ENCODE data around the gene DCUN1D4.

The DCUN1D4 gene

DNA sequence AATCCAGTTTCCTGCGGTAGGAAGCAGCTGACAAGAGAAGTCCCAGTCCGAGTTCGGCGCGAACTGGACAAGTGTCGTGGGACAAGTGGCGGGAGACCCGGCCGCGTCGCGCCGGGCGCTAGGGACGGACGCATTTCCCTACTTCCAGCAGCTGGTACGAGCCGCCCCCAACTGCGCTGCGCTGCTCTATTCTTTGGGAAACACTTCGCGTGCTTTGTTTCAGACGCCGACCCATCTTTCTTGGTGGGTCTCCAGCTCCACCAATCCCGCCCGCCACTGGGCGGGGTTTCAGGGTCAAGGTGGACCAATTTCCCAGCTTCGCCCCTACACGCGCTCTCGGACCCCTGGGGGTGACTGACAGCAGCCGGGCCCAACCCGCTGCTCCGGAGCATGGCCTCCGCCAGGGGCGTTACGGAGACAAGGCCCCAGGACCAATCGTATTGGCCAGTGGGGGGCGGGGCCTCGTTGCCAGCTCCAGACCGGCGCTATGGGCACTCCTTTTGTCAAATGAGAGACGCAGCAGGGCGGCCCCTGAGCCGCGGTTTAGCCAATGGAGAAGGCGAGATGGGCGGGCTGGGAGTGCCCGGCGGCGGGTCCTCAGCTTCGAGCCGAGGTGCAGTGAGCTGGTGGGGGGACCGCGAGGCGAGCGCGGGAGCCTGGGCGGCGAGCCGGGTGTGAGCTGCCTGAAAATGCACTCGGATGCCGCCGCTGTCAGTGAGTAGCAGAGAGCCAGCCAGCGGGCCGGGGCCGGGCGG lies at the start of gene DCUN1D4:
Gene DCUN1D4, plus strand, starts transcription at position 600 of the 755 bp plus-strand sequence. Its CDS starts 90 bp downstream, at position 690.
- peak; percentile 99 for DNase-seq (ENCODE audit: low spot score)

DNA sequence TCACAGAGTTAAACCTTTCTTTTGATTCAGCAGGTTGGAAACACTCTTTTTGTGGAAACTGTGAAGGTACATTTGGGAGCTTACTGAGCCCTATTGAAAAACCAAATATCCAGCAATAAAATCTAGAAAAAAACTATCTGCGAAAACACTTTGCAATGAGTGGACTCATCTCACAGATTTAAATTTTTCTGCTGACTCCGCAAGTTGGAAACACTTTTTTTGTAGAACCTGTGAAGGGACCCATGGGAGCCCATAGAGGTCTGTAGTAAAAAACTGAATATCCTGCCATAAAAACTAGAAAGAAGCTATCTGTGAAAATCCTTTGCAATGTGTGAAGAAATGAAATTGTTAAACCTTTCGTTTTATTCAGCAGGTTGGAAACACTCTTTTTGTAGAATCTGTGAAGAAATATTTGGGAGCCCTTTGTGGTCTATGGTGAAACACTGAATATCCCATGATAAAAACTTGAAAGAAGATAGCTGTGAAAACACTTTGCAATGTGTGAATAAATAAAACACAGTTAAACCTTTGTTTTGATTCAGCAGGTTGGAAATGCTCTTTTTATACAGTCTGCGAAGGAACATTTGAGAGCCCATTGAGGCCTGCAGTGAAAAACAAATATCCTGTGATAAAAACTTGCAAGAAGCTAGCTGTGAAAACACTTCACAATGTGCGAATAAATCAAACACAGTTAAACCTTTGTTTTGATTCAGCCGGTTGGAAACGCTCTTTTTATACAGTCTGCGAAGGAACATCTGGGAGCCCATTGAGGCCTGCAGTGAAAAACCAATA lies 22.3 kb upstream of the DCUN1D4 start:
- DNase-seq (ENCODE audit: low spot score) = no peak

DNA sequence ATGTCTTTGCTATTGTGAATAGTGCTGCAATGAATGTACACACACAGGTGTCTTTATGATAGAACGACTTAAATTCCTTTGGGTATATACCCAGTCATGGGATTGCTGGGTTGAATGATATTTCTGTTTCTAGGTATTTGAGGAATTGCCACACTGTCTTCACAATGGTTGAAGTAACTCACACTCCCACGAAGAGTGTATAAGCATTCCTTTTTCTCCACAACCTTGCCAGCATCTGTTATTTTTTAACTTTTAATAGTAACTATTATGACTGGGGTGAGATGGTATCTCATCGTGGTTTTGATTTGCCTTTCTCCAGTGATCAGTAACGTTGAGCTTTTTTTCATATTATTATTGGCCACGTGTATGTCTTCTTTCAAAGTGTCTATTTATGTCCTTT lies 17.6 kb upstream of the DCUN1D4 start:
- DNase-seq (ENCODE audit: low spot score) = no peak

DNA sequence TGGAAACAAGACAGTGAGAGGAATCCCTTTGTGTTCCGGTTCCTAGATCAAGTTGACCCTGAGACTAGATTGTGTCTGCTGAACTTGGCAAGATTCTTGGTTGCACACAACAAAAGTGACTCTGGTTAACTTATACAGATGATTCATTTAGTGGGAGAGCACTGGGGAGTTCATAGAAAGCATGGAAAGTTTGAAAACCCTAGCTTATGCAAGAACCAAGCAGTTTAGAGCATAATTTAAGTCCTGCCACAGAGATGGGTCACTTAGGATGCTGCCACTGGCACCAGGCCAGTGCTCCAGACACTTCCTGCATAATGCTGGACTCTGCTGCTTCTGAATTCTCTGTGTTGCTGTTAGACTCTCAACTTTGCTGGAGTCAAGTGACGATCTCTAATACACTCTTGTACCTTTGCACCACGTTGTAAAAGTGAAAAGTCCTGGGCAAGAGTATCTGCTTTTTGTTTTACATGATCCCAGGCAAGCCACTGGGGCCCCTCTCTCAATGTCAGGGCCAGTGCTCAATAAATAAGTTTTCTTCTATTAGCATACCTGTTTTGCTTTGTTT lies 12.7 kb upstream of the DCUN1D4 start:
- DNase-seq (ENCODE audit: low spot score) = no peak

DNA sequence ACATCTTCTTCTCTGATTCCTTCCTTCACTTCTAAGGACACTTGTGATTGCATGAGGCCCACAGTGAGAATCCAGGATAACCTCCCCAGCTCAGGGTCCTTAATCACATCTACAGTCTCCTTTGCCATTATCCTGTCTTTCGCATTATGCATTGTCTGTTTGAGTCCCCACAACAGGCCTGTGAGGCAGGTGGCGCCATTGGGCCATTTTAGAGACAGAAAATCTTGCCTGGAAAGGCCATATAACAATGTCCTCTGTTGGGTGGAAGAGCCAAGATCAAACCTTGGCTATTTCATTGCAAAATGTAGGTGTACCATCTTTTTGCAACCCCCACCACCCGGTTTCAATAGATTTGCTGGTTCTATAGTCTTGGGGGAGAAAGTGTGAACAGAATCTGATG lies 11.8 kb upstream of the DCUN1D4 start:
- peak; percentile 71 for DNase-seq (ENCODE audit: low spot score)

DNA sequence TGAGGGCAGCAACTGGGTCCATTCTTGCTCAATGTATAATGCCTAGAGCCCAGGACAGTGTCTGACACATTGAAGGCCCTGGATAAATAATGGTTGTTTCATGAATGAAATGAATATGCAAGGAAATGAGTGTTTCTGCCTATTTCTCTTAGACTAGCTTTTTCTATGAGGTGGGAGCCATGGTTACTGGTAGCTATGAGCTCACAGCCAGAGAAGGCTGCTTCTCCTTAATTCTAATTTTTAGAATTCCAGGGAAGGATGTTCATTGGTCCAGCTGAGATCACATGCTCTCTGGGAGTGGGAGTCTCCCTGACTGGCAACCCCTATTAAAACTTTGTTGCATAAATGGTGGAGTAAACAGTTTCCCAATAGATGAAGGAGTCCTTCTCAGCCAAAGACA lies 9.7 kb upstream of the DCUN1D4 start:
- no peak for DNase-seq (ENCODE audit: low spot score)

DNA sequence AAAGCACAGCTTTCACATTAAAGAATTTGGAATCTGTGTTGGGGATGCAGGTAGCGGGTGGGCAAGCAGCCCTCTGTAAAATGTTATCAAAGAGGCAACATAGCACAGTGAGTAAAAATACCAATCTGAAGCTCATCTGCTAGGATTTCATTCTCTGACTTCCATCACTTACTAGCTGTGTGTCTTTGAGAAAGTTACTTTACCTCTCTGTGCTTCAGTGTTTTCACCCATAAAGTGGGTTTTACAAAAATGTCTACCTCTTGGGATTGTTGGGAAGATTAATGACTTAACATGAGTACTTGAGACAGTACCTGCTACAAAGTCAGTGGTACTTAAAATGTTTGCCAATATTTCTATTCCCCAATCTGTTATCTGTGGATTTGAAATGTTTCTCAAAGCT lies 7.9 kb upstream of the DCUN1D4 start:
- no peak for DNase-seq (ENCODE audit: low spot score)

DNA sequence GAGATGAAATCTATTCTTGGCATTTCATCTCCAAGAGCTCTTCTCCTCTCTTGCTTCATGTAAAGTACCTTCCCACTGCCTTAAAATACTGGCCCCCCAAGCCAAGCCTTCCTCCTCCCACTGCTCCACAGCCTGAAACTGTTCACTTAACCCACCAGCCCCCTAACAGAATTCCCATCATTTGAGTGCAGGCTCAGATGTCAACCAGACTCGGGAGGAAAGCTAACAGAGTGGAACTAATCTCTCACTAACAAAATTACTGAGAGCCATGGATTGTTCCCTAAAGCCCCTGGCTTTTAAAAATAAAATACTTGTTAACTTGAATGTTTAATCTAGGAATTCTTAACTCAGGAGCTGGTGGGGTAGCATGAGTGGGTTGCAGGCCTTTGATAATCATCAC lies 7.1 kb upstream of the DCUN1D4 start:
- peak; percentile 49 for DNase-seq (ENCODE audit: low spot score)

DNA sequence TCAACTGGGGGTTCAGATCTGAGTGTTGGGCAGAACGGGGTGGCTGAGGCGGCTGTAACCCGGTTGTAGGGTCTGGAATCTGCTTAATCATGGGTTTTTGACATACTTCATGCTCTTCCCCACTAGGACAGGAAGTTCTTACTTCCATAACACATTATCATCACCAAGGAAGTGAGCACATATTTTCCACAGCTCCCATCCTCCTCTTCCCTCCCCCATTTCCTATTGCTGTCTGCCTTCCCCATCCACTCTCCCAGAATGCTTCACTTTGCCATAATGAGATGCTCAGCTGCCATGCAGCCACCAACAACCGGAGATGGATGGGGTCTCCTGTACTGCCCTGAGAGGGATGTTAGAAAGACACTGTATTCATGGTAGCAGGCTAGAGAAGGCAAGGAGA lies 6.4 kb upstream of the DCUN1D4 start:
- no peak for DNase-seq (ENCODE audit: low spot score)

DNA sequence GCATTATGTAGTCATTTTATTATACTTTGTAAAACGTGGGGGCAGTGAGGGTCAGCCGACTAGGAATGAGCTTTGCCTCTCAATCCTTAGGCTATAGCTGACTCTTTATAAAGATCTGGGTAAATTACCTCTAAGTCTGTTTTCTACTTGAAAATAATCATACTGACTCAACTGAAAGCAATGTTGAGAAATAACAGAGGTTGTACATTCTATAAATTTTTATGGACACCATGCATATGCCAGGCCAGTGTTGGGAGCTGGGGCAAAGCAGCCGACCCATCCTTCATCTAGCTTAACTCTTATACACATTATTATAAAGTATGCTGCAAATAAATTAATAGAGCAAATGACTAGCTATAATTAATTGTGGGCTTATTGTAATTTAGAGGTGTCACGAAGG lies 2.2 kb upstream of the DCUN1D4 start:
- no peak for DNase-seq (ENCODE audit: low spot score)

DNA sequence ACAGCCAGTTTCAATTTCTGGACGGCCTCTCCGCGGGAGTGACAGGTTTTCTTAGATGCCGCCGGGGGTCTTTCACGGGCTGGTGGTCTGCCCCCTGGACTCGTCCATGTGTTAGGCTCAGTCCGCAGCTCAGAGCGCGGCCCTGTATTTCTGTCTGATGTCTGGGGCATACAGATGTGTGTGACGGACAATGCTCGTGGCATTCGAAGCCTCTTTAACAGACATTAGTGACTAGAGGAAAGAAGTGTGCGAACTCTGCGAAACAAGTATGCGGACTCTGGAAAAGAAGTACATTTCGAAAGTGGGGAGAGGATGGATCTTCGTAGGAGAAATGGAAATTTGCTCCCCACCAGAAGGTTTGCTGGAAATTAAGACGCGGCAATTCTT lies 793 bp upstream of the DCUN1D4 start:
- no peak for DNase-seq (ENCODE audit: low spot score)

DNA sequence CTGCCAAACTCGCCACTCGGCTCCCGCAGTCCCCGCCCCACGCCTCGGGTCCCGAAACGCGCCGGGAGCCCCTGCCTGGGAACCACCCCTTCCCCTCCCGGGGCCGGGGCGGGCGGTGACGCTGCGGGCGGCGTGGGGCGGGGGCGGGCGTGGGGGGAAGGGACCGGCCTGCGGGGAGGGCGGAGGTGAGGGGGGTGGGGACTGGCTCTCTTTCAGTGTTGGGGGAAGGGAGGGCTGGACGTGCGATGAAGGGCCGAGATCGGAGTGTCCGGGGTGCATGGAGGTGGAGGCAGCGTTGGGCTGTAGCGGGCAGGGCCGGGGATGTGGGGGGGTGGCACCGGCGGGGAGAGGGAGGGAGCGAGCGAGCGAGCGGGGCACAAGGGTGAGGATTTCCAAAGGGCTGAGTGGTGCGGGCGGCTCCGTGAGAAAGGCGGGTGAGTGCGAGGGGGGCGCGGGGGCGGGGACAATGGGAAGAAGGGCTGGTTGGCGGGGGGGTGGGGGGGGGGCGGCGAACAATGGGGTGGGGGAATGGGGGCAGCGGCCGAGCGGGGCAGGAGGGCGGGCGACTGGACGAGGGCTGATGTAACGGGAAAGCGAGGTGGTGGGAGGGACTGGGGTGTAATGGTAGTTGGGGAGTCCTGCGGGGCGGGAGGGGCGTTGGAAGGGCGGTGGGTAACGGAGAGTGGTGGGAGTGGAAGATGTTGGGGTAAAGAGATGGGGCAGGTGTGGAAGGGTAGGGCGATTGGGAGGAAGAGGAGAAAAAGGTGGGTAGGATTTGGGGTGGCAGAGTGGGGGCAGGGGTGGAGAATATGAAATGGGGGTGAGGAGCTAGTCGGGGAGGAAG lies 578 bp downstream of the DCUN1D4 start:
- DNase-seq (ENCODE audit: low spot score) = peak; percentile 79

DNA sequence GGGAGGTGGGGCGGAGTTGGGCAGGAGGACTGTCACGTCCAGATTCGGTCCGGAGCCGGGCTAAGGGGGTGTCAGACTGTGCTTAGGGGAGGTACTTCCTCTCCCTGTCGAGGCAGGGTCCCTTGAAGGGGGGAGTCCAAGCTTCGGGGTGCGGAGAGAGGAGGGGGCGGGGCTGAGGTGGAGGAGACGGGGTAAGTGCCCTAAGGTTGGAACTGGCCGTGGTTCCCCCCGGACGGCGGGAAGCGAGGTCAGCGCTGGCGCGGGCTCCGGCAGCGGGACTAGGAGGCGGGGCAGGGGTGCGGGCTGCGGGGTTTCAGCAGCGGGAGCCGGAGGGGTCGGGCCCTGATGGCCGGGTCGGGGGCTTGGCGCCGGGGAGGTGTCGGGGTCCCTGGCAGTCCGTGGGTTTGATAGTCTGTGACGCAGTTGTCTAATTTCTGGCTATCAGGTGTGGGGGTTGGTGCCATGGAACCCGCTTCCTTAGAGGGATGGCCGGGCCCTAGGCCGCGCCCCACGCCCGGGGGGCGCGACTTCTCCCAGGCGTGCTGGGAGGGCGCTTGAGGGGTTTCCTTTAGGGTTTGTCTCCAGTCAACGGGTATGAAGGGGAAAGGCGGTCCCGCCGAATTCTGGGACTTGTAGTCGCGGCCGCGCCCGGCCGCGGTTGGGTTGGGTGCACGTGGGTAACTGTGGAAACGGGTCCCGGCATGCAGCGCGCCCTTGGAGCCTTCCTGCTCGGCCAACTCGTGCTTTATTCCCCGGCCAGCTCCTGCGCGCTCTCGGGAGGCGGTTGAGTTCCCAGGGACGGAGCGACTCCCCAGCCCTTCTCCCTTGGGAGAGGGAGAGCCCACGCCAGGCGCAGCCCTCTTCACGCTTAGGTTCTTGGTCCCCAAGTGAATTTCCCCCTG lies 1.5 kb downstream of the DCUN1D4 start:
- peak; percentile 88 for DNase-seq (ENCODE audit: low spot score)

DNA sequence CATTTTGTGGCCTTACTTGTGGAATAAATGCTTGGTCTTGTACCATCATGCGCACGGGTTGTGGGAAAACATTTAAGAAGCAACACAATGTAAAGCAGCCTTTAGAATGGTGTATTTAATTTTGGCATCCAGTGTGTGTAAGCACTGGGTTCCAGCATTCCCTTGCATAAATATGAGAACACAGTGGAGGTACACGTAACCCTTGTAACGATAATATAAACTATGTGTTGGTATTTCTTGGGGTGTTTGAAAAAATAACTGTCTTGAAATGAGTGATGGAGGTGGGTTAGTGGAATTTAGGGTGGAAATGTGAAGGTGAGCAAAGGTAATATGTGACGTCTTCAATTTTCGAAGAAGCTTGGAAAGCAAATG lies 2.1 kb downstream of the DCUN1D4 start:
- DNase-seq (ENCODE audit: low spot score) = no peak

DNA sequence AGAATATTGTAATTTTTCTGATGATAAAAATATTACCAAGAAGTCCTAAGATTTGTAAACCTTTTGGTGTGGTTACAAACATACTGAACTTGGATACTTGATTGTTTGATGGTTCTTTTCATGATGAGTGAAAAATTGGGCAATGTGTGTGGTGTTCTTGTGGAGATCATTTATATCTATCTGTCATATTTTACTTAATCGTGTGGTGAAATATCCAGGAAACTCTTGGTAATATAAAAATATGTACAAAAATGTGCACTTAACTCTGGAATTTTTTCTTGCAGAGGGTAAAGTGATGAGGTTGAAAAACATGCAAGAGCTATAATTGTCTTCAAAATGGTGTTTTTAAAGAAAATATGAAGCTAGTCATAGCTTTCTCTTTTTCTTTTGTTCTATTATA lies 2.8 kb downstream of the DCUN1D4 start:
- no peak for DNase-seq (ENCODE audit: low spot score)

DNA sequence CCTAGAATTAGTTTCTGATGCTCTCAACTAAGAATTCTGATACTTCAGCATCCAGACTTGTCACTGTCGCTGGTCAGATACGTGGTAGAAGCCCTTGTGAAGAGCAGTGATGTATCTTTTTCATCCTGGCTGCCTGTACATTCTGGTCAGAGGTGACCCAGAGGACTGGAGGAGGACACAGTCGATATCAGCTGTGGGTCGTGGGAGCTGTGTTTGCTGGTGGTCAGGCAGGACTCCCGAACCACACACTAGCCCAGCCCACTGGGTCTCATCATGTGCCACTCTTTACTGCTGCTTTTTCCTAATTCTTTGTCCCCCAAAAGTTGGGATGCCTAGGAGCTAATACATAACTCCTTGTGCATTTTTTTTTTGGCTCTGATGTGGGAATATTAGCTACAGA lies 6.5 kb downstream of the DCUN1D4 start:
- no peak for DNase-seq (ENCODE audit: low spot score)

DNA sequence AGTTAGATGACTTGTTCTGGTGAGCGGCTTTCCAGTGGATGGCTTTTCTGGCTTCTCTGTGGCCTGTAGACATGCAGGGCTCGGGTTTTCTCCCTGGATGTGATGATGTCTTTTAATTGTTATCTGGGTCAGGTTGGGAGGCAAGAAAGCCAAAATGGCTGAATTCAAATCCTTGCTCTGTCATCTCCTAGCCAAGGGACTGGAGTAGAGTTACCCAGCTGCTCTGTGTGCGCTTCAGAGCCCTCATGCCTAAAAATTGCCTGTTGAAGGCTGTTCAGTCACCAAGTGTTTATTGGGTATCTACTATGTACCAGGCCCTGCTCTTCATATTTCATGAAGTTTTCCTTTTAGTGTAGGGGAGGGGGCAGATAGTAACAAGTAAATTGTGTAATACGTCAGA lies 7.3 kb downstream of the DCUN1D4 start:
- no peak for DNase-seq (ENCODE audit: low spot score)

DNA sequence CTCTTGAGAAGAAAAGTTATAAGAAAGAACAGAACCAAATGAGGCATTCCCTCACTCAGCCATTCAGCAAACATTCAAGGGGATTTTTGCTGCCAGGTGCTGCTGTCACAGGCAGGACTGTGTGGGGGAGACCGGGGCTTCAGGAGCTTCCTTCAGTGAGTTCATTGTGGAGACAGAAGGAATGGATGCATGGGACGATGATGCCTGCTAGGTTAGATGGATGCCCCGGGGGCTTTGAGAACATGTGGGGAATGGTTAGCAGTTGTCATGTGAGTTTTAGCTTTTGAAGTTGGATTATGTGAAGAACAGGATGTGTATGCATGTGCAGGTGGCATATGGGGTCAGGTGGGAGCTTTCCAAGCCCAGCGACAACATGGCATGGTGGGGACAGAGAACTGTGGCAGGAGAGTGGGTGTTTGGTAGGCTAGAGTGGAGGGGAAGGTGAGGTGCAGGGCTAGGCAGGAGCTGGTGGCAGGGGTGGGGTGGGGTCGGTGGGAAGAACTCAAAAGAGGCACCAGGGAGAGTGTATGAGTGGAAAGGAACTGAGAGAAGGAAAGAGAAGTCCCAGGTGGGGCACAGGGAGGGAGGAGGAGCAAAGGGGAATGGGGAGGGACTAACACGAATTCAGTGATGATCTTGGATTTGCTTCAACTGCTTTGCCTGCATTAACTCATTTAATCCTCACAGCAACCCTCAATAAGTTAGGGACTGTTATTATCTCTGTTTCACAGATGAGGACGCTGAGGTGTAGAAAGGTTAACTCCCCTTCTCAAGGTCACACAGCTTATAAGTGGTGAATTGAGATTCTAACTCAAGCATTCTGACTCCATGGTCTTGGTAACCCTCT lies 8.4 kb downstream of the DCUN1D4 start:
- peak; percentile 48 for DNase-seq (ENCODE audit: low spot score)

DNA sequence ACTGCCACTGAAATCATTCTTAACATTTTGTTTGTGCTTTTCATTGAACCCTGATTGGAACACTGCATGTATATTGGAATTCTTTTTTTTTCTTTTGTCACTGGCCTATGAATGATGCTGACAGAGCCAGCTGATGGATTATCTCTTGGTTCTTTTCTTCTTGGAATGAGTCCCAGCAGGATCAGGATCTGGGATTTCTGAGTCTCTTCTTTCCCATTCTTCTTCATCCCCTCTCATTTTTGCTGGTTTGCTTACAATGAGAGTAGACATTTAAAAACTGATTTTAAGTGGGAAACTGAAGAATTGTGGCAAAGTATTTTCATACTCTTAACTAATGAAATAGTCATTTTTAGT lies 9.0 kb downstream of the DCUN1D4 start:
- peak; percentile 56 for DNase-seq (ENCODE audit: low spot score)

DNA sequence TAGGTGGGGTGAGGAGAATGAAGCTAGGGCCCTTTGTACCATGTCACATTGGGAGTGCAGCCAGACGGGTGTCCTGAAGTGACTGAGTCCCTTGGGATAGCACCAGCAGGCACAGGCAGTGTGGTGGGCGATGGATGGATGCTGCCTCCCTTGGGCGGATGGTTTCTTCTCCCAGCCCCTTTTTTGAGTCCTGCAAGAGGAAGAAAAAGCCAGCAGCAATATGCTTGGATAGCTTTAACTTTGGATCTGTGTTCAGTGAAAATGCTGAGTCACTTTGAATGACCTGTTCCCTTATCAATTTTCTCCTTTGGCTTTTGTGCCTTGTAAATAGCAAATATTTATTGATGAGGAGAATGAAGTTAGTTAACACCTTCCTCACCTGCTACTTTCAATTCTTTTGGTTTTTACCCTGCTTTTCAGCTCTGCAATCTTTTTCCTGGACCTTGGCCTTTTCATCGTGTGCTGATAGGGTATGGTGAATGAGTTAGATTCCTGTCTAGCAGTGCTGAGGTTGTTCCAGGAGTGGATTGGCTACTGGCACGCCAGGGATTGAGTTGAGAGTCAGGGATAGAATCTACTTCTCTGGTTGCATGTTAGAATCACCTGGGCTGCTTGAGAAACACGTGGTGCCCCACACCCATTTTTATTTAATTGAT lies 10.2 kb downstream of the DCUN1D4 start:
- peak; percentile 59 for DNase-seq (ENCODE audit: low spot score)
